T-helper 2 cell treated with Interferon-gamma antibody and Interleukin-4, amounts not matched to agents 5 μg/mL and 100 μg/mL, for 36 hours (primary cell): ENCODE results near the gene ING4.

ENCODE experiments used
- DNase-seq: peaks from one replicate; pipeline ENCODE4 v3.0.0; 2021; ENCODE audit warnings: low spot score
- H3K27ac Mint-ChIP-seq: one replicate; pipeline ENCODE4 v1.8.0; 2021; ENCODE audit warnings: mild to moderate bottlenecking, mixed read lengths
- H3K27me3 Mint-ChIP-seq: one replicate; pipeline ENCODE4 v1.8.0; 2021; ENCODE audit warnings: low read depth, mixed read lengths
- H3K36me3 Mint-ChIP-seq: one replicate; pipeline ENCODE4 v1.8.0; 2021; ENCODE audit warnings: low read depth, mixed read lengths
- H3K4me1 Mint-ChIP-seq: one replicate; pipeline ENCODE4 v1.8.0; 2021; ENCODE audit warnings: low read depth, mixed read lengths
- H3K4me3 Mint-ChIP-seq: one replicate; pipeline ENCODE4 v1.8.0; 2022; ENCODE audit warnings: mild to moderate bottlenecking, moderate library complexity, mixed read lengths
- H3K9me3 Mint-ChIP-seq: one replicate; pipeline ENCODE4 v1.8.0; 2021; ENCODE audit warnings: mixed read lengths

The ING4 gene

DNA sequence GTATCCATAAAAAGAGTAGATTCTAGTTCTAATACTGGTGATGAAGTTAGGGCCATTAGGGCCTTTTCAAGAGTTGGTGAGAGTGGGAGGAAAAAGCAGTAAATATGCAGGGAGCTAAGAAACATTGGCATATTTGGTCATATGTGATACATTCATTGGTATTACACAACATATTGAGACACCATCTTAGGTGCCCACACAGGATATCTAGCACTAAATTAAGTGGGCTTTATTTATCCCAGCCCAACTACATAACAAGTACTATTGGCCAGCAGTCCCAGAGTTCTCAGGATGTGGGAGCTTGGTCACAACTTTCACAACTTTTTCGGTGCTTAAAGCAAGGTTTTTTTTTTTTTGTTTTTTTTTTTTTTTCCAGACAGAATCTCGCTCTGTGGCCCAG is 2.0 kb upstream of the ING4 start:
- no peaks in the 10 kb centered on the region for H3K9me3 Mint-ChIP-seq
- DNase-seq: no peak
- no peak overlapping the region for H3K27ac Mint-ChIP-seq
- no peak overlapping the region for H3K4me3 Mint-ChIP-seq
- H3K27me3 Mint-ChIP-seq: no peaks in the 10 kb centered on the region
- H3K36me3 Mint-ChIP-seq: peaks cover 39% of the 10 kb centered on the region
- H3K4me1 Mint-ChIP-seq: peaks cover 16% of the 10 kb centered on the region

DNA sequence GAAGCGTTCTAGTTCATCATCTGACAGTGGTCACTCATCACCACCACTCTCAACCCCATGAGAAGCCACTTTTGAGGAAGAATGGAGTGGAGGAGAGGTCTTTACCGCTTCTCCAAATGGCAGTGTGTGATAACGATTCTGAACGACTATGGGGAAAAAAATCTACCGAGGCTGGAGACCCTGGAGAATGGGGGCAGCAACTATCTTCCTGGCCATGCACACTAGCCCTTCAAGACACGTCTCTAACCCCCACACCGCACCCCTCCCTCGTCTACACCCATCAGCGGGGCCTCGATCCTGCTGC is 365 bp downstream of the ING4 start:
- Mint-ChIP-seq H3K9me3 (no peaks in the 10 kb centered on the region), H3K27ac (peak overlapping the region; percentile 95), H3K4me1 (peaks cover 16% of the 10 kb centered on the region), H3K4me3 (peak overlapping the region; percentile 96), H3K36me3 (peaks cover 22% of the 10 kb centered on the region), H3K27me3 (no peaks in the 10 kb centered on the region)
- DNase-seq: no peak

DNA sequence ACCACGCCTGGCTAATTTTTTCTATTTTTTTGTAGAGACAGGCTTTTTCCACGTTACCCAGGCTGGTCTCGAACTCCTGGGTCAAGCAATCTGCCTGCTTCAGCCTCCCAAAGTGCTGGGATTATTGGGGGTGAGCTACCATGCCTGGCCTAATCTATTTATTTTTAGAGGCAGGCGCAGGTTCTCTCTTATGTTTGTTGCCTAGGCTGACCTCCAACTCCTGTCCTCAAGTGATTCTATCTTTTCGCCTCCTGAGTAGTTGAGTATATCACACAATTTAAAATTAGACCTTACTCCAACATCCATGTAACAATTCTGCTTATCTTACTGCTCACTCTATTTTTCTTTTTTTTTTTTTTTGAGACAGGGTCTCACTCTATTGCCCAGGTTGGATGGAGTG is 8.9 kb downstream of the ING4 start:
- H3K9me3 Mint-ChIP-seq: no peaks in the 10 kb centered on the region
- peaks cover 33% of the 10 kb centered on the region for H3K36me3 Mint-ChIP-seq
- no peak overlapping the region for H3K4me3 Mint-ChIP-seq
- no peaks in the 10 kb centered on the region for H3K4me1 Mint-ChIP-seq
- H3K27me3 Mint-ChIP-seq: no peaks in the 10 kb centered on the region
- no peak for DNase-seq
- H3K27ac Mint-ChIP-seq: no peak overlapping the region

DNA sequence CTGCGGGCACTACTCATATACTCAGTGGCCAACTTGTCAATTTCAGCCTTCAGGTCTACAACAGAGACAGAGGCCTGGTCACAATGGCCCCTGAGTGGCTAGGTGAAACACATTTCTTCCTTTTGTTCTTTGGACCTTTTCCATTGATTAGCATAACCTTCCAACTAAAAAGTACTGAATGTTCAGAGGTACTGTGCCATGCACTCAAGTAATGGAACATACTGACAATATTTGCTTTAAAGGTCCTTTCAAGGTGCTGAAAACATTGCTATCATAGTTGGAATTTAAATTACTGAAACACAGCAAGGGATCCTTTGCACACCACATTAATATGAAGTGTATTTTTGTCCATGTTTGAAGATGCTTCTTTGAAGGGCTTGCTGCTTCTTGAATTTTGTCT is 9.6 kb downstream of the ING4 start:
- H3K27ac Mint-ChIP-seq: no peak overlapping the region
- no peaks in the 10 kb centered on the region for H3K27me3 Mint-ChIP-seq
- H3K4me3 Mint-ChIP-seq: no peak overlapping the region
- no peak for DNase-seq
- H3K9me3 Mint-ChIP-seq: no peaks in the 10 kb centered on the region
- H3K4me1 Mint-ChIP-seq: no peaks in the 10 kb centered on the region
- H3K36me3 Mint-ChIP-seq: peaks cover 30% of the 10 kb centered on the region

DNA sequence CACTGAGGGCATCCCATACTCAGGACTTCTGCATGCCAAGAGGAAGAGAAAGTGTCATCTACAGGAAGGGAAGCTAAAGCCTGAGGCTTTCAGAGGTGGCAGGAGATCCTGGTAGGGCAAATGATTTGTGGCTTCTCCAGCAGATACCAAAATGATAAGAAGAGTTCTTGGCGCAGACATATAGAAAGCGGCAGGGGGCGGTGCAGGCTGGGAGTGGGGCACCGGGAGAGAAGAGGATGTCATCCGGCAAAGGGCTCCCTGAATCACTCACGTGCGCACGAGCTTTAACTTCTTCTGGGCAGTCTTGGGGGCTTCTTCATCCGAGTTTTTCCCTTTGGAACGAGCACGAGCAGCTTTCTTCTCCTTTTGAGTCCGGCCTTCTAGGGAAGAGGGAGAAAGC is 10.5 kb downstream of the ING4 start:
- no peaks in the 10 kb centered on the region for H3K27me3 Mint-ChIP-seq
- peaks cover 33% of the 10 kb centered on the region for H3K36me3 Mint-ChIP-seq

DNA sequence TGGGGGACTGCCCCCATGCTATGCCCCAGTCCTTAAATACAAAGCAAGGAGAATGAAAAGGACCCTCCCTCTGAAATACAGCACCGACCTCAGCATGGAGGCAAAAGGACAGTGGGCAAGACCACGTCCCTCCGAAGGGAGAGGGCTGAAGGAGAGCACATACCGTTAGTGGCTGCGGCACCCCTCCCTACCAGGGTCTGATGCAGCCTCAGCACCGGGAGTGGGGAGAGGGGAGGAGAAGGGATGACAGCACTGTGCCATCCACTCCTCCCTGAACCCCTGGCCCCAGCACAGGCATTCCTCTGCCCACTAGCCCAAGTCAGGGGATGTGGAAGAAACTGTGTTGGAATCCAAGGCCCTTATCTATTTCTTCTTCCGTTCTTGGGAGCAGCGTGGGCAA is 12.1 kb downstream of the ING4 start:
- Mint-ChIP-seq H3K36me3 (peaks cover 37% of the 10 kb centered on the region), H3K4me1 (peaks cover 6% of the 10 kb centered on the region), H3K27ac (no peak overlapping the region), H3K4me3 (no peak overlapping the region), H3K9me3 (no peaks in the 10 kb centered on the region), H3K27me3 (no peaks in the 10 kb centered on the region)
- no peak for DNase-seq

More for the DNA sequence above, 10.5 kb downstream of the ING4 start:
- Mint-ChIP-seq H3K4me3 (no peak overlapping the region), H3K4me1 (no peaks in the 10 kb centered on the region), H3K27ac (peak overlapping the region; percentile 39), H3K9me3 (no peaks in the 10 kb centered on the region)
- DNase-seq: no peak

DNA sequence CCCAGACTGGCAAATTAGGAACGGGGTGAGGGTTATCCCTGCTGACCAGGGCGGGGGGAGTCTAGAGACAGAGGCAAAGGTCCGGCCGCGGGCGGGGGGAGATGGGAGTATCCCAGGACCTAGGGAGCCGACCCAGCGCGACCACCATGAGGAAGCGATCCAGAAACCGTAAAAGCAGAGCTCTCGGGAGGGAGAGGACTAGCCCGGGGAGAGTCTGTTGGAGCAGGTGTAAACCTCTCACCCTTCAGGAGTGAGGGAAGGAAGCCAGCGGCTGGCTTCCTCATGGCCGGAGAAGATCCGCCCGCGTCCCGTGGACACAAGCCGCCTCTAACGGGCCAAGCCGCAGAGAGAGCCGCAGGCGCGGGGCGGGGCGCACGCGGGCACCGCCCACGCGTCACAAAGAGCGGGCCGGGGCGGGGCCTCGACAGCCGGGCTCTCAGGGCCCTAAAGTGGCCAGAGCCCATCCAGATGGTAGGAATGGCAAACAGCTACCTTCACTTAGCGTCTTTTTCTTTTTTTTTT is 15.8 kb downstream of the ING4 start, which contains the start of gene ACRBP:
ACRBP (minus strand) TSS at position 350 of the 522 bp plus-strand sequence; CDS start at position 284, 66 bp downstream.
- Mint-ChIP-seq H3K27me3 (peaks cover 2% of the 10 kb centered on the region), H3K4me1 (peaks cover 12% of the 10 kb centered on the region), H3K9me3 (peaks cover 18% of the 10 kb centered on the region), H3K4me3 (peak within 1 kb of the TSS; percentile 76), H3K27ac (peak within 1 kb of the TSS; percentile 65), H3K36me3 (peaks cover 39% of the 10 kb centered on the region)
- peak; percentile 48 for DNase-seq

DNA sequence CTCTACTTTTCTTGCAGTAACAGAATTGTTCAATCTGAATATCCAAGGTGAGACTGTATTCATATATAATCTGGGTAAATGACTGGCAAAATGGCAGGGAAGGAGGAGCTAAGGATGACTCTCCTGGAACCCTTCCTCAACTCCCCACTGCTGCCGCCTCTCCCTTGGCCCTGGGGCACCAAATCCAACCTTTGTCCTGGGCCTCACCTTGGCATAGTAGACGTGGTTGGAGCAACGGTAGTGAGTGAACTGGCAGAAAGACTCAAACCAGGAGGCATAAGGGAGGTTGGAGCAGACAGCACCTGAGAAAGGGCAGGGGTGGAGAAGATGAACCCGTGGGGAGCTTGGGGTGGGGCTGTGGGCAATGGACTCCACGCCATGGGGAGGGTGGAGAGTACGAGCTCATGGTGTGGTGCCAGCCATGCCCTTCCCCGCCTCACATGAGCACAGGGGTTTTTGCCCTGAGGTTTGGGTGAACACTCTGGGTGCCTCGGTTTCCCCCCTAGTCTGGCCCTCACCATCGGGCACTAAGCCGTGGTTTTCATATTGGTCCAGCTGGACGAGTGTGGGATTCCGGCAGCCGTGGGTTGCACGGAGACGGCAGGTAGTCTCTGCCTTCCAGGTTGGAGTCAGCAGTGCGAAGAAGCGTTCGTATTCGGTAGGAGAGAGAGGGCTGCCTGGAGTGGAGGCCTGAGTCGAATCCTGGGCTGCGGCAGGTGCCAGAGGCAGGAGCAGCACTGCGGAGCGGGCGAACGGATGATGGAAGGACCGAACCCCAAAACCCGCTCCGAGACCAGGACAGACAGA is 16.4 kb downstream of the ING4 start:
- peak overlapping the region; percentile 65 for H3K27ac Mint-ChIP-seq

DNA sequence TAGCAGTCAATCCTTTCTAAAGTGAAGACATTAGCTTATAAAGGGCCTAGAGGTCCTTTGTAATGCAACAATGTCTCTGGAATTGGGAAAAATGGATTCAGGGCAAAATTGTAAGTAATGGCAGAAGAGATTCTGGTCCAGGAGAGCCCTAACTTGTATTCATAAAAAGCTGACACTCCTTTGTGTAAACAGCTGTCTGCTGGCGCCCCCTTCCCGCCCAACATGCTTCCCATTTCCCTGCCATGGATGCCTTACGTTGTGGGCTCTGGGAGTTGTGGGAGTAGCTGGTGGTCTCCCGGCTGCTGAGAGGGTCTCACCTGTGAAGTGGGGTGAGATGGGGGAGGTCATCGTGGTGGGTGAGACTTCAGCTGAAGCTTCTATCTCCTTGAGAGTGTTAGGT is 18.0 kb downstream of the ING4 start:
- no peak overlapping the region for H3K4me3 Mint-ChIP-seq

More for the DNA sequence above, 16.4 kb downstream of the ING4 start:
- DNase-seq: no peak
- H3K9me3 Mint-ChIP-seq: peaks cover 18% of the 10 kb centered on the region
- H3K27me3 Mint-ChIP-seq: peaks cover 6% of the 10 kb centered on the region
- peaks cover 36% of the 10 kb centered on the region for H3K36me3 Mint-ChIP-seq
- H3K4me1 Mint-ChIP-seq: peaks cover 12% of the 10 kb centered on the region
- H3K4me3 Mint-ChIP-seq: peak overlapping the region; percentile 76

DNA sequence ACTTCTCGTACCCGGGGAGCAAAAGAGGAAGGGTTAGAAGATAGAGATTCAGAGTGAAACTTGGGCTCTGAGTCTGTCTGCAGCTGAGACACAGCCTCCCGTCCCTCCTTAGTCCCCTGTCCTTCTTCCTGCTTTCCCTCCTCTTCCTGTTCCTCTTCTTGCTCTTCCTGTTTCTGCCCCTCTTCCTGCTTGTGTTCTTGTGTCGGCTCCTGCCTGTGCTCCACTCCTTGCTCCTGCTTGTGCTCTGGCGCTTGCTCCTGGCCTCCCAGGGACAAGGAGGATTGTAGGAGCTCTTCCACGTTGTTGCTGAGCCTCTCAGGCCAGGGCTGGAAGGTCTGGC is 18.7 kb downstream of the ING4 start:
- no peak overlapping the region for H3K27ac Mint-ChIP-seq
- peaks cover 15% of the 10 kb centered on the region for H3K4me1 Mint-ChIP-seq
- H3K27me3 Mint-ChIP-seq: peaks cover 10% of the 10 kb centered on the region
- H3K9me3 Mint-ChIP-seq: peaks cover 18% of the 10 kb centered on the region
- no peak for DNase-seq
- no peak overlapping the region for H3K4me3 Mint-ChIP-seq
- peaks cover 28% of the 10 kb centered on the region for H3K36me3 Mint-ChIP-seq

More for the DNA sequence above, 18.0 kb downstream of the ING4 start:
- H3K27me3 Mint-ChIP-seq: peaks cover 10% of the 10 kb centered on the region
- no peak overlapping the region for H3K27ac Mint-ChIP-seq
- no peak for DNase-seq
- H3K9me3 Mint-ChIP-seq: peaks cover 18% of the 10 kb centered on the region
- H3K36me3 Mint-ChIP-seq: peaks cover 28% of the 10 kb centered on the region
- peaks cover 15% of the 10 kb centered on the region for H3K4me1 Mint-ChIP-seq

DNA sequence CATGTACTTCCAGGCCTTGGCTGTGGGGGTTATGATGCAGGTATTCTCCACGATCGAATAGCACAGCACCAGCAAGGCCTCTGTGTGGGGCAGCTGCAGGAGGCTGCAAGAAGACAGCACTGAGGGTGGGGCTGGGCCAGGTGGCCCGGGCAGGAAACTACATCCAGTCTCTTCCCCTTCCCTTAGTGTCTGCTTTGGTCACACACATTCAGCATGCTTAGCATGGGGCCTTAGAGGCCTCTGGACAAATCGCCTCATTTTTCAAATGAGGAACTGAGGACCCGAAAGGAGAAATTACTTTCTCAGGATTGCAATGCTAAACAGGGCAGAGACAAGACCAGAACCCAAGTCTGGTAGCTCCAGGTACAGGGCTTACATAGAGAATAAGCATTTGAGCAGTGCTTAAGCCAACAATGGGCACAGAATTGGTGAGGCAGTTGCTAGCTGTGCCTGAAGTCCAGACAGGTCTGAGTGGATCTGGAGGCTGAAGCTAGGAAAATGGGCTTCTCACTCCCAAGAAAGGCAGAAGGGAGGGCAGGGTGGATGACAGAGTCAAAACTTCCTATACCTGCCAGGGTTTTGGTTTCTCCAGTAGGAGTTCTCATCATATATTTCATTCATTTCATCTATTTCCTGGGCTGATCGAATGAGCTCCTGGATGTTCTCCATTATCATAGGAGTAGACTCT is 19.2 kb downstream of the ING4 start:
- Mint-ChIP-seq H3K4me3 (no peak overlapping the region), H3K27me3 (peaks cover 10% of the 10 kb centered on the region), H3K36me3 (peaks cover 28% of the 10 kb centered on the region), H3K4me1 (peaks cover 15% of the 10 kb centered on the region), H3K27ac (no peak overlapping the region), H3K9me3 (peaks cover 18% of the 10 kb centered on the region)
- DNase-seq: no peak

DNA sequence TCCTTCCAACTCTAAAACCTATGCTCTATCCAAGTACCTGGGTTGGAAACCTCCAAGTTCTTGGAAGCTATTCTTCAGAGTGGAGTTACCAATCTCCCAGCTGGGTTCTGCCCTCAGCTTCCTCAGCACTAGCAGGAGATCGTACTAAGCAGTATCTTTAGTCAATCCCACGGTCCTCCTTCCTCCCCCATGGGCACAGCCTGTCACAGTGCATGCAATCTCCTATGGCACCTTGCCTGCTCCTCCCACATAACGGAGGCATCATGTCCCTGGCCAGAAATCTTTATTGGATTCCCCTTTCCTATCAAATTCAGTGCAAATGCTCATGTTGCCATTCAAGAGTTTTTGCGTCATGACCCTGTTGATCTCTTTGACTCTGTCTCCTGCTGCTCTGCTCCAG is 21.8 kb downstream of the ING4 start:
- peaks cover 12% of the 10 kb centered on the region for H3K36me3 Mint-ChIP-seq
- no peak for DNase-seq
- H3K27ac Mint-ChIP-seq: no peak overlapping the region
- H3K9me3 Mint-ChIP-seq: peaks cover 18% of the 10 kb centered on the region
- peaks cover 12% of the 10 kb centered on the region for H3K4me1 Mint-ChIP-seq
- H3K27me3 Mint-ChIP-seq: peaks cover 10% of the 10 kb centered on the region
- no peak overlapping the region for H3K4me3 Mint-ChIP-seq

DNA sequence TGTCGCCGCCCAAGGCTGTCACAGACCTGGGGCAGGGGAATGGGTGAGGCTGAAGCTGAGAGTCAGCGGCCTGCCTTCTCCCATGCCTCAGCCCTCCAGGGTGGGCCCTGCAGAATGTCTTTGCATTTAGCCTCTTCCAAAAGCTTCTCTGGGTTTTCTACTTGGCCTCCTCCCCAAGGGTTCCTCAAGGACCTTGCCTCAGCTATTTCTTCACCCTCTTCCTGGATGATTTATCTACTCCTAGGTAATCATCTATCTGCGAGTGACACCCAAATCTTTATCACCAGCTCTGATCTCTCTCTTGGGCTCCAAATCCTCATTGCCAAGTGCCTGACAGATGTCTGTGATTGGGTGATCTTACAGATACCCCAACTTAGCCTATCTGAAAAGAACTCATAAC is 22.4 kb downstream of the ING4 start:
- Mint-ChIP-seq H3K4me3 (no peak overlapping the region), H3K27ac (no peak overlapping the region)

DNA sequence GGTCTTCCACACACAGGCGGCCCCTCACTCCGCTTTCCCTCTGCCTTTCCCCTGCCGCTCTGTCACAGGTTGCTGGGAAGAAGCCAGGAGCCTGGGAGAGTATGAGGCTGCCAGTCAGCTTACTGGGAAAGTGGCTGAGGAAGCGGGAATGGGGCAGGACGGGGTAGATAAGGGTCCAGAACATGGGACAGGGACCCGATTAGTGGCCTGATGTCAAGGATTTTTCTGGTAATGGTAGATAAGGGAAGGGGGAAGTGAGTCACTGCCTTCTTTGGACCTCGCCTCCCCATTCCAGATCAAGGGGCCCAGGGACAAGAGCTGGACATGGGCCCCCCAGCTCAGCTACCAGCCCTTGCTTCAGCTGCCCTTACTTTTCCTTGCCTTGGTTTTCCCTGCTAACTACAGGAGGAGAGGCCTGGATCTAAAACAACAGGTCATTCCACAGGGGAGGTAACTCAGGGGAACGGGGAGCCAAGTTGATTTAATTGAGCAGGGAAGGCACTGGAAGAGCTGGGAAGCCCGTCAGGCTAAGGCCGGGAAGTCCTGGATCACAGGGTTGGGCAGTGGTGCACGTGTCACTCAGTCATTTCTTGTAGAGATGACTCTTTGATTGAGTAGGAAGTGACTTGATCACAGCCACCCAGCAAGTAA is 23.6 kb downstream of the ING4 start:
- no peak for DNase-seq
- H3K4me1 Mint-ChIP-seq: peaks cover 22% of the 10 kb centered on the region
- H3K9me3 Mint-ChIP-seq: peaks cover 12% of the 10 kb centered on the region
- no peak overlapping the region for H3K4me3 Mint-ChIP-seq
- peaks cover 9% of the 10 kb centered on the region for H3K36me3 Mint-ChIP-seq
- peaks cover 10% of the 10 kb centered on the region for H3K27me3 Mint-ChIP-seq
- no peak overlapping the region for H3K27ac Mint-ChIP-seq

More for the DNA sequence above, 22.4 kb downstream of the ING4 start:
- Mint-ChIP-seq H3K4me1 (peaks cover 19% of the 10 kb centered on the region), H3K27me3 (peaks cover 10% of the 10 kb centered on the region), H3K36me3 (peaks cover 11% of the 10 kb centered on the region), H3K9me3 (peaks cover 18% of the 10 kb centered on the region)
- no peak for DNase-seq
